GM21723 (cell line): Measurements from ENCODE around the gene DDHD1.
"Not testable (repeated sequence)": the region's sequence is repeated elsewhere in the genome, so short reads cannot be mapped to it uniquely, and the experiment has no call there.

Source experiments
- ATAC-seq: cut with Tn5 transposase; IDR thresholded peaks from one replicate; pipeline ENCODE4 v1.9.1; 2021; ENCODE audit warnings: mild to moderate bottlenecking, moderate library complexity; ENCODE audit not compliant: unreplicated experiment

DDHD1 gene

DNA sequence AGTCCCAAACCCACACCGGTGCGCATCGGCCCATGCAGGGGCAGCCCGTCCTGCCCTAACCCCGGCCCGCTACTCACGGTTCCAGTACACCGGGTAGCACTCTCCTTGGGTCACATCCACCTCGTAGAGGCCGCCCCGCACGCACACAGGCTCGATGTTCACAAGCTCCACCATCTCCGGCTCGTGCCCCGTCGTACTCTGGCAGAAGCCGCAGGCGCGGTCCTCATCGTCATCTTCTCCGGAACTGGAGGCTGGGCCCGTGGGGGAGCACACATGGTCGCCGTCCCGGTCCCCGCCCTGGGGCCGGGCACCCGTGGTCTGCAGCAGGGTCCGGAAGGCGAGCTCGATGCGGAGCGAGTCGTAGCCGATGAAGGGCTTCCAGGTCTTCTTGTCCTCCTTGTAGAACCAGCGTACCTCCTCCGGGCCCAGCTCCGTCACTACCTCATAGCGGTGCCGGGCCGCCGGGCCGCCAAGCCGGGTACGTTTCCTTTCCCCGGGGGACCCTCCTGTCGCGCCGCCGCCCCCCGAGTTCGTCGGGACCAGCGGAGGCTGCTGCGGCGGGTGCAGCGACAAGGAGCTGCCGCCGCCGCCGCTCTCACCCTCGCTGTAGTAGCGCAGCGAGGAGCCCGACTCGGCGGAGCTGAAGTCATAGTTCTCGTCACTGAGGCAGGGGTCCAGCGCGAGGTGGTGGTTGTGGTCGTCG lies 788 bp downstream of the DDHD1 start:
- peak; percentile 24 for ATAC-seq

DNA sequence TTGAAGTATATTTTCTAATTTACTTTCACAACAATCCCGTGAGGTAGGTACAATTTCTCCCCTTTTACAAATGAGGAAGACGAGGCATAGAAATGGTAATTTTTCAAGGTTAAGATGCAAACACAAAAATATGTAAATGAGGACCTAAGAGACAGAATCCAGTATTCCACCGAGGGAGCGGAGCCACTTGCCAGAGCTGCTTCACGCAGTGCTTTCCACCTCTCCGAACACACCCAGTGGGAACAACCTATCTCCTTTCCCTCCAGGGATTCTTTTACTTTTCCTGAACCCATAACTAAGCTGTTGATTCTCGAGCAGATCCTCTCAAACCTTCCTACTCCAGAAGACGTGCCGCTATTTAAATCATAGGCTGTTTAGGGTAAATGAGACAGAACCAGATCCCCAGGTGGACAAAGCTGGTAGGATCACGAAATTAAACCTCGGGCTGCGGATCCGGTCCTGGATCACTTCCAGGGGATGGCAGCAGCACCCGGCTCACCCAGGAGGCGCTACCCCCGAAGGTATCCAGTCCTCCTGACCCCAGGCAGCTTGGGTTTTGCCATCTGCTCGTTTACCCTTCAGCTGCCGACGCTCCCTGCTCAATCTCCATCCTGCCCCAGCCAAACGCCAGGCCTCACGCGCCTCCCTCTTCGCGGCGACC lies 1.5 kb downstream of the DDHD1 start:
- no peak for ATAC-seq

DNA sequence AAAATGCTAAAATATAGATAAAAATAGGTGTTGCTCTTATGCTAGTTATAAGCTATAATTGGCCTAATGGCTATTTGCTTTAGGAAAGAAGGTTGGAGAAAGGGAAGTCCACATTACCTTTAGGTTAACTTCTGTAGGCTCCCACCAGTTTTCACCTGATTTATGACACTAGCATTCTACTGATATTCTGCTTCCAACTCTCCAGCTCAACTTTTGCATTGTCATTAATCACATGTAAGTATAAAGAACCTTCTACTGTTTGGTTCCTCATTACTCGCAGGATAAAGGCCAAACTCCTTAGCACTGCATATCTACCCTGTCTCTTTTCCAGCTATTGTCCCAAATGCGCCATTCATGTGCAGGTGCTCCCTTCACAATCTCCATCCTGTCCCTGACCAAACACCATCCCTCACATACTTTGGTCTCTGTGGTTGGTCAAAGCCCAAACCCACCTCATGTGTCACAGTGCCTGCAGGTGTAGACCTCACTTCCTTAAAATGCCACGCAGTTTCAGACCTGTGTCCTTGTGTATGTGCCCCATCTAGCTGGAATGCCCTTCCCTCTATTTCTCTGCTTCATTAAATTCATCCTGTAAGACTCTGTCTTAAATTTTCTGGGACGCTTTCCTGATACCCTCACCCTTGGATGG lies 3.3 kb downstream of the DDHD1 start:
- ATAC-seq, result no peak

DNA sequence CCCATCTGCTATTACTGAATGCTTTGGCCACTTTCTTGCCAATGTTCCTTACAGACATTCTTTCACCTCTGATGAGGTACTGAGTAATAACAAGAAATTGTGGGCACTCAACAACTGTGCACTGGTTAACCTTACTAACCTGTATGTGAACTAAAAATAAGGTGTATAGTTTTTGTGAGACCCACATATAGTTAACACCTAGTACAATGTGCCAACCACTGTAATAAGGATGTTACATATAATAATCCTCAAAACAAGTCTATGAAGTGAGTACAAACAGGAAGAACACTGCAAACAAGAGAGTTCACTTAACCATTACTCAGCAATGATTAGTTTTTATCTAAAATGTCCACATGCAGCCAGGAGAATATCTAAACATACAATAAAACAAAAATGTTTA lies 4.5 kb downstream of the DDHD1 start:
- ATAC-seq, result no peak

DNA sequence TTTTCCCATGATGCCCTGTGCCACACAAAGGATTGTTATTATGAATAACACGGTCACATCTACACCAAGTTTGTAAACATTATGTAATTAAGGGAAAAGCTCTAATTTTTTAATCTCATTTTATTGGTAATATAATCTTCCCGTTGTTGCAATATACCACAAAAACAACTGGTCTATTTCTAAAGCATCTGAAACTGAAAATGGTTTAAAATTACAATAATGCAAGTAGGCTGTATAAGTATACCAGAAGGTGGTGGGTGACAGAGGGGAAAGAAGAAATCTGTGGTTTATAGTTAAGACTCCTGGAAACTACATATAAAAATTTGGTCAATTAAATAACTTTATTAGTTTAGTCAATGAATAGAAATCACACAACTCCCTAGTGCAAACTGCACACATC lies 5.2 kb downstream of the DDHD1 start:
- no peak for ATAC-seq

DNA sequence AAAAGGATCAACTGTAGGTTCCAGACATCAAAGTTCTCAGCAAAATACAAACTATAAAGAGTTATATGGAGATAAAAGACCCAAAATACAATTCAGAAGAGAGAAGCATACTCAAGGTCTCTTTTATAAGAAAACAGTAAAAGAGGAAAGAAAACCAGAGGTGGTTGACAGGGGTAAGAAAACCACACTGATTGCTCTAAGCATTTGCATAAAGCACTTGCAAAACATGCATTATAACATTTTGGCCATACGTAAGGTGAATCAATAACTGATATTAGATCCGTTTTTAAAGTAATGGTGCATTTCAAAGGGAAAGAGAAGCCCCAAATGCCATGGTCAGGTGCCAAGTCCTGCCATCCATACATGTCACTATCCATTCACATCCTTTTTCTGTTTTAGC lies 5.9 kb downstream of the DDHD1 start:
- ATAC-seq, result peak; percentile 43

DNA sequence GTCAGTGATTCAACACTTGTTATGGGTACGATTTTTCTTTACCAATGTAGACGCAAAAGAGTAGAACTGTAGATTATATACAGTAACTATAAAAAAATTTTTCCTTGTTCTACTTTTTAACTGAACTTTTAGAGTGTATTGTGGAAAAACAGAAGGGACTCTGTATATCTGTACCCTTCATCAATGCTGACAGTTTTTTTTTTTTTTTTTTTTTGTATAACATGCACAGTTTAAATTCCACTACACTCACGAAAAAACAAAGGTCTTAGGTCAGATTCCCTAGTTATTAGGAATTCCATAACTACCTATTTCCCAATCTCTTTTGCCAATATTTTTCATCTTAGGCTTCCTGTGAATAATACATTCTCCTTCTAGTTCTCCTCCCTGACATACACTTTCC lies 6.4 kb downstream of the DDHD1 start:
- ATAC-seq, result no peak

DNA sequence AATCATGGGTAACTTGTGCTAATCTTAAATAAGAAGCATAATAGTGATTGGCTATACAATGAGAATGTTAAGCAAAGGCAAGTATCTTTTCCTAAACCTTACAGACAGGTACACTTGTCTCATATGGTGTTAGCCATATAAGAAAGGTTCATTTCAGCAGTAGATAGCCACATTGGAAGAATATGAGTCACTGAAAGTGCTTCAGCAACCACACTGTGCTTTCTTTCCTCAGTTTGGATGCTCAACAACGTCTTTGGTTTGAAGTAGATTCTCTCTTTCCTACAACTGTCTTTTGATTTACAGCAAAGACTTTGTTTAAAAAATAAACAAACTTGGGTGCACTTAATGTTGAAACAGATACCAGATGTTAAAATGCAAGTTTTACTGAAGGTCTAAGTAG lies 8.9 kb downstream of the DDHD1 start:
- ATAC-seq, result peak; percentile 76

DNA sequence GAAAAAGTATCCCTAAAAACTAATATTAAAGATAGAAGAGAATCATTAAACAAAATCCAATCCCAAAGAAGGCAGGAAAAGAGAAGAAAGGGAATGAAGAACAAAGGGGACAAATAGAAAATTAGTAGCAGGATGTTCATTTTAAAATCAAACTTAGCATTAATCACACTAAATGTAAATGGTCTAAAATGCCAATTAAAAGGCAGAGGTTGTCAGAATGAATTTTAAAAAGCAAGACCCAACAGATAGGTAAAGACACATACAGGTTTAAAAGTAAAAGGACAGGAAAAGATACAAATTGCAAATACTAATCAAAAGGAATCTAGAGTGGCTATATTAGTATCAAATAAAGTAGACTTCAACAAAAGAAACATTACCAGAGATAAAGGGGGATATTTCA lies 12.5 kb downstream of the DDHD1 start:
- no peak for ATAC-seq

DNA sequence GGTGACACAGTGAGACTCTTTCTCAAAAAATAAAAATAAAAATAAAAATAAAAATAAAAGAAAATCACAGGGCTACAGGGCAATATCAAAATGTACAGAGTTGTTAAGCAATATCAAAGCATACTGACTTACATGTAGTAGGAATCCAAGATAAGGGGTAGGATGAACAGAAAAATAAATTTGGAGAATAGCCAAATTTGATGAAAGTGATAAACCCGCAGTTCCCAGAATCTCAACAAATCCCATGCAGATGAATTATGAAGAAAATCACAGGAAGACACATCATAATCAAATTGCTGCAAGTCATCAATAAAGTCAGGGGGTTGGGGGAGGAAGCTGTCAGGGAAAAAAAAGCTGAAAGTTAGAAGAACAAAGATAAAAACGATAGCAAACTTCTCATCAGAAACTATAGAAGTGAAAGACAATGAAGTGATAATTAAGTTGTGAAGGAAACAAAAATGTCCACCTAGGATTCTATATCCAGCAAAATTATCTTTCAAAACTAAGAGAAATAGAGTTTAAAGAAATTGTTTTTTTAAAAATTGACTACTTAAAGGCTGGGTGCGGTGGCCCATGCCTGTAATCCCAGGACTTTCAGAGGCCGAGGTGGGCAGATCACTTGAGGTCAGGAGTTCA lies 15.4 kb downstream of the DDHD1 start:
- ATAC-seq, result no peak

DNA sequence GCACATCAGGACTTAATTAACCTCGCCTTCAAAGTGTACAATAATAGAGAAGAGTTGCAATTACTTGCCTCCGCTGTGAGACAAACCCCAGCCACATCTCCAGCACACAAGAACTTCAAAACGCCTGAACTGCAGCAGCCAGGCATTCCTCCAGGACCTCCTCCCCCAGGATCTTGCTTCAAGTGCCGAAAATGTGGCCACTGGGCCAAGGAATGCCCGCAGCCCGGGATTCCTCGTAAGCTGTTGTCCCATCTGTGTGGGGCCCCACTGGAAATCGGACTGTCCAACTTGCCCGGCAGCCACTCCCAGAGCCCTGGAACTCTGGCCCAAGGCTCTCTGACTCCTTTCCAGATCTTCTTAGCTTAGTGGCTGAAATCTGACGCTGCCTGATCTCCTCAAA lies 22.6 kb downstream of the DDHD1 start:
- ATAC-seq, result not testable (repeated sequence)

DNA sequence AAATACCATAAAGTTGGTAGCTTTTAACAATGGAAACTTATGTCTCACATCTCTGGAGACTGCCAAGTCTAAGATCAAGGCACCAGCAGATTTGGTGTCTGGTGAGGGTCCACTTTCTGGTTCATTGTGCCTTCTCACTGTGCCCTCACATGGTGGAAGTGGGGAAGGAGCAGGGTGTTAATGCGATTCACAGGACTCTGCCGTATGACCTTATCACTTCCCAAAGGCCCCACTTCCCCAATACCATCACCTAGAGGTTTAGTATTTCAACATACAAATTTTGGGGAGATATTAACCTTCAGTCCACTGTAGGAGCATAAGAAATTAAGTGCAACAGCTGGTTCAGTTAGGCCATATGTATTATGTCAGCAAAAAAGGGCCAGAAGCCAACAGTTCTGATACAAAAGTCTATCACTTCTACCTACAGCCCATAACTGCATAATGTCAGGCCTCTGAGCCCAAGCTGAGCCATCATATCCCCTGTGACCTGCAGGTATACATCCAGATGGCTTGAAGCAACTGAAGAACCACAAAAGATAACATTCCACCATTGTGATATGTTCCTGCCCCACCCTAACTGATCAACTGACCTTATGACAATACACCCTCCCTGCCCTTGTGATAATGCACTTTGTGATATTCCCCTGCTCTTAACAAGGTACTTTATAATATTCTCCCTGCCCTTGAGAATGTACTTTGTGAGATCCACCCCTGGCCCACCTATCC lies 24.7 kb downstream of the DDHD1 start:
- no peak for ATAC-seq

DNA sequence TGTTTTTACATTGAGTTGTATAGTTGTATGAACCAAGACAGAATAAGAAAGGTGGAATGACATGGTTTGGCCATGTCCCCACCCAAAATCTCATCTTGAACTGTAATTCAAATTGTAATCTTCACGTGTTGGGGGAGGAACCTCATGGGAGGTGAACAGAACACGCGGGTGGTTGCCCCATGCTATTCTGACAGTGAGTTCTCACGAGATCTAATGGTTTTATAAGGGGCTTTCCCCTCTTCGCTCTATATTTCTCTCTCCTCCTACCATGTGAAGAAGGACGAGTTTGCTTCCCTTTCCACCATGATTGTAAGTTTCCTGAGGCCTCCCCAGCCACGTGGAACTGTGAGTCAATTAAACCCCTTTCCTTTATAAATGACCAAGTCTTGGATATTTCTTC lies 25.3 kb downstream of the DDHD1 start:
- peak; percentile 34 for ATAC-seq

DNA sequence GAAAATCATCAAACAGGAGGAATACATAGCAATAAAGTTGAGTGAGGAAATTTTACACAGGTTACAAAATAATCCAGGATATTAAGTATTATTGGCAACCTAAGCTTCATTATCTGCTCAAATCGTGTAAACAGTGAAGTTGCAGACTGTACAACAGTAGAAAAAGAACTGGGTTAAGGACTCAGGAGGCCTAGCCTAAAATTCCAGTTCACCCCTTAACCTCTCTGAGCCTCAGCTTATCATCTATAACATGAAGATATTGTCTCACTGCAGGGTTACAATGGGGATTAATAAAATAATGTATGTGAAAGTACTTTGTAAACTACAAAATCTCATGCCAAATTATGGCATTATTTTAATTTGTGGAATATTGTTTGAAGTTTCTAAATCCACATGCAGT lies 26.0 kb downstream of the DDHD1 start:
- peak; percentile 17 for ATAC-seq

DNA sequence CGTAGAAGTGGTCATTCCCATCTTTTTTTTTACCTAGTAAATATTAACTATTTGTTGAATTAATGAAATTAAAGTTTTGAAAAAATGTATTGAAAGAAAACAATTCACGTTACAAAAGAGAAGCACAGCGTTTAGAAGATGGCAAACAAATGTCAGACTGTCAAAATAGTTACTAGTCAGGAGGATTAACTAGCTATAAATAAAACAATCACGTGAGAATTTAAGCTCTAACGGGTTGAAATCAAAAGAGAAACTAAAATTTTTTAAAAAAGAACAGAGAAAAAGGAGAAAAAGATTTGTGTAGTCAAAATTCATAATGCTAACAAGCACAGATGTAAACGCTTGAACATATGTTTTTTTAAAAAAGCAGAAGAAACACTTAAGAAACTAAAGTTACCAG lies 26.4 kb downstream of the DDHD1 start:
- peak; percentile 46 for ATAC-seq

DNA sequence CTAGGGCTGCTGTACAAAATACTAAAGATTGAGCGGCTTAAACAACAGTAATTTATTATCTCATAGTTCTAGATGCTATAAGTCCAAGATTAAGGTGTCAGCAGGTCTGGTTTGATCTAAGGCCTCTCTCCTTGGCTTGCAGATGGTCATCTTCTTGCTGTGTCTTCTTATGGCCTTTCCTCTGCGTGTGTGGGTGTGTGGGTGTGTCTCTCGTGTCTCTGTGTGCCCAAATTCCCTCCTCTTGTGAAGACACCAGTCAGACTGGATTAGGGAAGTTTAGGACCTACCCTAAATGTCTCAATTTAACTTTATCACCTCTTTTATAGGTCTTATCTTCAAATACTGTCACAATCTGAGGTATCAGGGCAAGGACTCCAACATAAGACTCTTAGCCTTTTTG lies 28.3 kb downstream of the DDHD1 start:
- ATAC-seq, result no peak

DNA sequence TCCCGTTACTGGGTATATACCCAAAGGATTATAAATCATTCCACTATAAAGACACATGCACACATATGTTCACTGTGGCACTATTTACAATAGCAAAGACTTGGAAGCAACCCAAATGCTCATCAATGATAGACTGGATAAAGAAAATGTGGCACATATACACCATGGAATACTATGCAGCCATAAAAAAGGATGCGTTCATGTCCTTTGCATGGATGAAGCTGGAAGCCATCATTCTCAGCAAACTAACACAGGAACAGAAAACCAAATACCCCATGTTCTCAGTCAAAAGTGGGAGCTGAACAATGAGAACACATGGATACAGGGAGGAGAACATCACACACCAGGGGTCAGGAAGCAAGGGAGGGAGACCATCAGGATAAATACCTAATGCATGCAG lies 31.7 kb downstream of the DDHD1 start:
- ATAC-seq, result not testable (repeated sequence)

DNA sequence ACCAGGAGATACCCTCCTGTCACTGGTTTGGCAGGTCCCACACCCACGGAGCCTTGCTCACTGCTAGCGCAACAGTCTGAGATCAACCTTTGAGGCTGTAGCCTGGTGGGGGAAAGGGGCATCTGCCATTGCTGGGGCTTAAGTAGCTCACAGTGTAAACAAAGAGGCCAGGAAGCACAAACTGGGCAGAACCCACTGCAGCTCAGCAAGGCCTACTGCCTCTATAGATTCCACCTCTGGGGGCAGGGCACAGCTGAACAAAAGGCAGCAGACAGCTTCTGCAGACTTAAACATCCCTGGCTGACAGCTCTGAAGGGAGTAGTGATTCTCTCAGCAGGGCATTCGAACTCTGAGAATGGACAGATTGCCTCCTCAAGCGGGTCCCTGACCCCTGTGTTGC lies 35.6 kb downstream of the DDHD1 start:
- ATAC-seq, result not testable (repeated sequence)

DNA sequence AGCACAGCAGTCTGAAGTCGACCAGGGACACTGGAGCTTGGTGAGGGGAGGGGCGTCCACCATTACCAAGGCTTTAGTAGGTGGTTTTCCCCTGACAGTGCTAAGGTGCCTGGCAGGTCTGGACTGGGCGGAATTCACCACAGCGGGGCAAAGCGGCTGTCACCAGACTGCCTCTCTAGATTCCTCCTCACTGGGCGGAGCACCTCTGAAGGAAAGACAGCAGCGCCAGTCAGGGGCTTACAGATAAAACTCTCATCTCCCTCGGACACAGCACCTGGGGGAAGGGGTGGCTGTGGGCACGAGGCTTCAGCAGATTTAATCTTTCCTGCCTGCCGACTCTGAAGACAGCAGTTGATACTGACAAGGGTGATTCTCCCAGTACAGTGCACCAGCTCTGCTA lies 39.1 kb downstream of the DDHD1 start:
- ATAC-seq, result no peak

DNA sequence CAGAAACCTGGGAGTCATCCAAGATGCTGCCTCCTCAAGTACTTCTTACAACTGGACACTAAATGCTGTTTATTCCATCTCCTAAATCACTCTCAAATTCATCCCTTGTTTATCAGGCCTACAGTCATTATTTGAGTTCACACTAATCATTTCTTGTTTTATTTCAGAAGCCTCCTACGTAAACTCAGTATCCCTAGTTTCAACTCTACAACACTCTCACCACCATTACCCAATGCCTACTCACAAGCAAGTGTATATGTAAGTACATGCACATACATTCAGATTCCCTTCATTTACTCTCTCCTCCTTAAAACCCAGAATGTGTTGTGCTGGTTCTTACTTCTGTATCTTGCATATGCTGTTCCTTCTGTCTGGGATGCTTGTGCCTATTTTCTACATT lies 43.0 kb downstream of the DDHD1 start:
- no peak for ATAC-seq
